ENCODE results near the gene GCDH.
"Not testable (repeated sequence)": the region's sequence is repeated elsewhere in the genome, so short reads cannot be mapped to it uniquely, and the experiment has no call there.

GCDH gene

GRCh38 chr19:12872941-12873890, 17.7 kb upstream of the GCDH start:
- peak; percentile 63 for DNase-seq (ENCODE audit: low read depth)

- no peak for DNase-seq (ENCODE audit: low read depth)
Measured at GRCh38 chr19:12873891-12874745, 16.8 kb upstream of the GCDH start.

GRCh38 chr19:12875086-12875485, 15.9 kb upstream of the GCDH start:
- no peak for DNase-seq (ENCODE audit: low read depth)

GRCh38 chr19:12880551-12881171, 10.3 kb upstream of the GCDH start:
- DNase-seq (ENCODE audit: low read depth), result peak; percentile 40

- peak; percentile 93 for DNase-seq (ENCODE audit: low read depth)
Measured at GRCh38 chr19:12881172-12881808, 9.7 kb upstream of the GCDH start, which contains the start of gene DNASE2. Gene DNASE2, minus strand, starts transcription at chr19:12881449. Its CDS starts 74 bp downstream, at chr19:12881375.

- no peak for DNase-seq (ENCODE audit: low read depth)
Measured at GRCh38 chr19:12882589-12882988, 8.4 kb upstream of the GCDH start.

GRCh38 chr19:12884202-12884601, 6.8 kb upstream of the GCDH start:
- DNase-seq (ENCODE audit: low read depth), result no peak

GRCh38 chr19:12884627-12884925, 6.4 kb upstream of the GCDH start:
- DNase-seq (ENCODE audit: low read depth), result no peak

- peak; percentile 47 for DNase-seq (ENCODE audit: low read depth)
Measured at GRCh38 chr19:12884926-12885748, 5.8 kb upstream of the GCDH start.

GRCh38 chr19:12885749-12886650, 5.0 kb upstream of the GCDH start:
- no peak for DNase-seq (ENCODE audit: low read depth)

- no peak for DNase-seq (ENCODE audit: low read depth)
Measured at GRCh38 chr19:12886651-12886968, 4.3 kb upstream of the GCDH start.

GRCh38 chr19:12886969-12887747, 3.8 kb upstream of the GCDH start, which contains the start of gene KLF1:
Gene KLF1, minus strand, starts transcription at chr19:12887201. Its CDS starts 61 bp downstream, at chr19:12887140.
- no peak for DNase-seq (ENCODE audit: low read depth)

GRCh38 chr19:12888006-12888603, 2.9 kb upstream of the GCDH start:
- DNase-seq (ENCODE audit: low read depth), result no peak

GRCh38 chr19:12890299-12890786, 617 bp upstream of the GCDH start:
- DNase-seq (ENCODE audit: low read depth), result not testable (repeated sequence)

- DNase-seq (ENCODE audit: low read depth), result peak; percentile 21
Measured at GRCh38 chr19:12891553-12892021, 627 bp downstream of the GCDH start.

- no peak for DNase-seq (ENCODE audit: low read depth)
Measured at GRCh38 chr19:12893582-12893981, 2.6 kb downstream of the GCDH start.

GRCh38 chr19:12896460-12896859, 5.5 kb downstream of the GCDH start:
- no peak for DNase-seq (ENCODE audit: low read depth)

GRCh38 chr19:12899891-12900518, 9.0 kb downstream of the GCDH start:
- no peak for DNase-seq (ENCODE audit: low read depth)
